Mesendoderm (in vitro differentiated cells): Measurements from ENCODE around the gene PRIMA1.

Experiments used
- DNase-seq: peaks from one replicate; pipeline ENCODE4 v3.0.0; 2013
- H2AK5ac ChIP-seq: 2 replicates; pipeline ENCODE4 v1.6.1; 2013; ENCODE audit warnings: low read length, inconsistent platforms
- H2BK120ac ChIP-seq: 2 replicates; pipeline ENCODE4 v1.6.1; 2013; ENCODE audit warnings: low read depth, mild to moderate bottlenecking, low read length, moderate library complexity, mixed read lengths
- H2BK15ac ChIP-seq: replicated peaks from 2 replicates; pipeline ENCODE4 v1.6.1; 2013; ENCODE audit warnings: low read depth, mild to moderate bottlenecking, moderate library complexity
- H2BK5ac ChIP-seq: 2 replicates; pipeline ENCODE4 v1.6.1; 2013; ENCODE audit warnings: low read length, inconsistent platforms
- H3K18ac ChIP-seq: 2 replicates; pipeline ENCODE4 v1.6.1; 2013; ENCODE audit warnings: mild to moderate bottlenecking, low read length, mixed read lengths
- H3K23ac ChIP-seq: one replicate; pipeline ENCODE4 v1.6.1; 2013; ENCODE audit warnings: low read length
- H3K27ac ChIP-seq: 2 replicates; pipeline ENCODE4 v1.5.1; 2013; ENCODE audit warnings: low read depth, mild to moderate bottlenecking, inconsistent platforms, low read length, moderate library complexity
- H3K27me3 ChIP-seq: 2 replicates; pipeline ENCODE4 v1.6.1; 2013; ENCODE audit warnings: low read length, control low read depth, mild to moderate bottlenecking, inconsistent platforms; ENCODE audit not compliant: insufficient read depth, poor library complexity
- H3K36me3 ChIP-seq: 2 replicates; pipeline ENCODE4 v1.6.1; 2013; ENCODE audit warnings: low read length, inconsistent platforms; ENCODE audit not compliant: control insufficient read depth, insufficient read depth
- H3K4ac ChIP-seq: one replicate; pipeline ENCODE4 v1.6.1; 2013; ENCODE audit warnings: low read depth, mild to moderate bottlenecking, low read length, moderate library complexity
- H3K4me1 ChIP-seq: 2 replicates; pipeline ENCODE4 v1.6.1; 2013; ENCODE audit warnings: low read depth, low read length, inconsistent platforms; ENCODE audit not compliant: control insufficient read depth
- H3K4me2 ChIP-seq: 2 replicates; pipeline ENCODE4 v1.6.1; 2013; ENCODE audit warnings: low read length
- H3K4me3 ChIP-seq: 2 replicates; pipeline ENCODE4 v1.5.1; 2013; ENCODE audit warnings: mild to moderate bottlenecking, low read length
- H3K56ac ChIP-seq: one replicate; pipeline ENCODE4 v1.6.1; 2013; ENCODE audit warnings: low read length
- H3K79me1 ChIP-seq: 2 replicates; pipeline ENCODE4 v1.6.1; 2013; ENCODE audit warnings: low read length, inconsistent platforms
- H3K79me2 ChIP-seq: 2 replicates; pipeline ENCODE4 v1.6.1; 2013; ENCODE audit warnings: mild to moderate bottlenecking, low read length; ENCODE audit not compliant: control insufficient read depth, insufficient read depth
- H3K9ac ChIP-seq: 2 replicates; pipeline ENCODE4 v1.6.1; 2013; ENCODE audit warnings: low read length, inconsistent platforms
- H4K5ac ChIP-seq: one replicate; pipeline ENCODE4 v1.6.1; 2013; ENCODE audit warnings: low read length
- H4K8ac ChIP-seq: one replicate; pipeline ENCODE4 v1.6.1; 2013; ENCODE audit warnings: low read depth, mild to moderate bottlenecking, control low read depth, low read length, moderate library complexity
- WGBS: extraction: QIAGEN DNeasy Blood & Tissue Kit; methylation state at CpG from one replicate; pipeline ENCODE4 v1.1.7; 2013; ENCODE audit warnings: low lambda C conversion rate, missing lambda C conversion rate; ENCODE audit not compliant: insufficient coverage; ENCODE audit errors: extremely low coverage; 5-methylcytosine and 5-hydroxymethylcytosine counted together

PRIMA1 gene

GRCh38 chr14:93706360-93706955, 81.8 kb downstream of the PRIMA1 start:
- no peak overlapping the region for H4K8ac ChIP-seq
- H4K5ac ChIP-seq = no peak overlapping the region
- H2BK5ac ChIP-seq = no peak overlapping the region
- no peaks in the 10 kb centered on the region for H3K27me3 ChIP-seq
- H3K9ac ChIP-seq = no peak overlapping the region
- no CpG with 5 or more reads among the region's 21 CpGs for WGBS
- H3K4me1 ChIP-seq = no peaks in the 10 kb centered on the region
- H3K23ac ChIP-seq = no peak overlapping the region
- no peak overlapping the region for H3K27ac ChIP-seq
- H3K4ac ChIP-seq = no peak overlapping the region
- H3K4me3 ChIP-seq = no peak overlapping the region
- no peak overlapping the region for H3K4me2 ChIP-seq
- DNase-seq = no peak
- H3K18ac ChIP-seq = no peak overlapping the region
- H3K79me2 ChIP-seq = no peaks in the 10 kb centered on the region
- H3K36me3 ChIP-seq = no peaks in the 10 kb centered on the region
- H2BK15ac ChIP-seq = no peak overlapping the region
- H2BK120ac ChIP-seq = no peak overlapping the region
- no peak overlapping the region for H2AK5ac ChIP-seq
- H3K79me1 ChIP-seq = no peaks in the 10 kb centered on the region
- no peak overlapping the region for H3K56ac ChIP-seq

GRCh38 chr14:93705513-93706156, 82.7 kb downstream of the PRIMA1 start:
- H4K8ac ChIP-seq = no peak overlapping the region
- no peaks in the 10 kb centered on the region for H3K36me3 ChIP-seq
- no peak for DNase-seq
- no peak overlapping the region for H3K4ac ChIP-seq
- H3K79me2 ChIP-seq = no peaks in the 10 kb centered on the region
- no peak overlapping the region for H4K5ac ChIP-seq
- no peaks in the 10 kb centered on the region for H3K79me1 ChIP-seq
- H3K27ac ChIP-seq = no peak overlapping the region
- H2BK120ac ChIP-seq = no peak overlapping the region
- no peak overlapping the region for H3K4me2 ChIP-seq
- WGBS = no CpG with 5 or more reads among the region's 15 CpGs
- no peak overlapping the region for H2BK5ac ChIP-seq
- no peak overlapping the region for H3K9ac ChIP-seq
- no peak overlapping the region for H3K23ac ChIP-seq
- no peaks in the 10 kb centered on the region for H3K27me3 ChIP-seq
- H3K56ac ChIP-seq = no peak overlapping the region
- H3K18ac ChIP-seq = no peak overlapping the region
- no peak overlapping the region for H2BK15ac ChIP-seq
- H2AK5ac ChIP-seq = no peak overlapping the region
- no peak overlapping the region for H3K4me3 ChIP-seq
- no peaks in the 10 kb centered on the region for H3K4me1 ChIP-seq

GRCh38 chr14:93703941-93704340, 84.3 kb downstream of the PRIMA1 start:
- Histone ChIP-seq H3K56ac (no peak overlapping the region), H4K5ac (no peak overlapping the region), H3K27ac (no peak overlapping the region), H3K27me3 (no peaks in the 10 kb centered on the region), H2BK15ac (no peak overlapping the region), H4K8ac (no peak overlapping the region), H3K23ac (no peak overlapping the region), H3K4me3 (no peak overlapping the region), H3K4me1 (no peaks in the 10 kb centered on the region), H3K4me2 (no peak overlapping the region), H3K79me1 (no peaks in the 10 kb centered on the region), H3K36me3 (no peaks in the 10 kb centered on the region), H2AK5ac (no peak overlapping the region), H2BK120ac (no peak overlapping the region), H2BK5ac (no peak overlapping the region), H3K4ac (no peak overlapping the region), H3K79me2 (no peaks in the 10 kb centered on the region), H3K9ac (no peak overlapping the region), H3K18ac (no peak overlapping the region)
- no CpG with 5 or more reads among the region's 6 CpGs for WGBS
- DNase-seq = no peak

- Histone ChIP-seq H3K56ac (no peak overlapping the region), H3K18ac (no peak overlapping the region), H3K79me2 (no peaks in the 10 kb centered on the region), H3K27me3 (no peaks in the 10 kb centered on the region), H3K27ac (no peak overlapping the region), H2BK5ac (no peak overlapping the region), H3K4me1 (no peaks in the 10 kb centered on the region), H2BK120ac (no peak overlapping the region), H4K5ac (no peak overlapping the region), H2BK15ac (no peak overlapping the region), H2AK5ac (no peak overlapping the region), H3K79me1 (no peaks in the 10 kb centered on the region), H3K23ac (no peak overlapping the region), H4K8ac (no peak overlapping the region), H3K36me3 (no peaks in the 10 kb centered on the region), H3K9ac (no peak overlapping the region), H3K4me2 (no peak overlapping the region), H3K4me3 (no peak overlapping the region), H3K4ac (no peak overlapping the region)
- WGBS = no CpG with 5 or more reads among the region's 6 CpGs
- DNase-seq = peak; percentile 57
Measured at GRCh38 chr14:93702946-93703345, 85.3 kb downstream of the PRIMA1 start.

- no peak overlapping the region for H3K27ac ChIP-seq
- no peak overlapping the region for H3K4me2 ChIP-seq
- H4K5ac ChIP-seq = no peak overlapping the region
- no peaks in the 10 kb centered on the region for H3K27me3 ChIP-seq
- WGBS = no CpG with 5 or more reads among the region's 2 CpGs
- H3K36me3 ChIP-seq = no peaks in the 10 kb centered on the region
- no peak overlapping the region for H3K18ac ChIP-seq
- H2BK5ac ChIP-seq = no peak overlapping the region
- no peak overlapping the region for H2BK15ac ChIP-seq
- no peaks in the 10 kb centered on the region for H3K79me1 ChIP-seq
- no peaks in the 10 kb centered on the region for H3K4me1 ChIP-seq
- no peak for DNase-seq
- H3K56ac ChIP-seq = no peak overlapping the region
- no peak overlapping the region for H3K23ac ChIP-seq
- H4K8ac ChIP-seq = no peak overlapping the region
- H3K9ac ChIP-seq = no peak overlapping the region
- no peak overlapping the region for H2BK120ac ChIP-seq
- no peaks in the 10 kb centered on the region for H3K79me2 ChIP-seq
- no peak overlapping the region for H2AK5ac ChIP-seq
- H3K4ac ChIP-seq = no peak overlapping the region
- no peak overlapping the region for H3K4me3 ChIP-seq
Measured at GRCh38 chr14:93701562-93701961, 86.7 kb downstream of the PRIMA1 start.

GRCh38 chr14:93700928-93701327, 87.4 kb downstream of the PRIMA1 start:
- Histone ChIP-seq H3K36me3 (no peaks in the 10 kb centered on the region), H3K79me2 (no peaks in the 10 kb centered on the region), H3K56ac (no peak overlapping the region)

More at GRCh38 chr14:93700928-93701327, 87.4 kb downstream of the PRIMA1 start:
- DNase-seq = no peak
- Histone ChIP-seq H2AK5ac (no peak overlapping the region), H3K4ac (no peak overlapping the region), H4K8ac (no peak overlapping the region), H3K4me2 (no peak overlapping the region), H3K18ac (no peak overlapping the region), H3K79me1 (no peaks in the 10 kb centered on the region), H3K23ac (no peak overlapping the region), H3K4me3 (no peak overlapping the region), H3K27ac (no peak overlapping the region), H3K9ac (no peak overlapping the region), H2BK15ac (no peak overlapping the region), H4K5ac (no peak overlapping the region), H2BK120ac (no peak overlapping the region), H3K27me3 (no peaks in the 10 kb centered on the region), H2BK5ac (no peak overlapping the region), H3K4me1 (no peaks in the 10 kb centered on the region)
